Neural progenitor cell (in vitro differentiated cells): ENCODE results near the gene TSPAN2. TPM values are rescaled to one million over a fixed set of nuclear protein-coding genes. Genes with fewer than 3 reads are reported as not detected.

Source experiments
- DNase-seq: peaks from one replicate; pipeline ENCODE4 v3.0.0-alpha.2; 2016; ENCODE audit warnings: low spot score
- H2AFZ ChIP-seq: fragments of 200-600 bp; sonication (generic); replicated peaks from 2 replicates; pipeline ENCODE4 v1.6.1; 2016; ENCODE audit warnings: antibody characterized with exemption
- H3F3A ChIP-seq: fragments of 200-600 bp; sonication (generic); 2 replicates; pipeline ENCODE4 v1.6.1; 2016; ENCODE audit warnings: antibody characterized with exemption, low read depth
- H3K27ac ChIP-seq: fragments of 200-600 bp; sonication (generic); 2 replicates; pipeline ENCODE4 v1.5.1; 2016; ENCODE audit warnings: mild to moderate bottlenecking
- H3K27me3 ChIP-seq: fragments of 200-600 bp; sonication (generic); 2 replicates; pipeline ENCODE4 v1.6.1; 2016; ENCODE audit warnings: mild to moderate bottlenecking, moderate library complexity
- H3K36me3 ChIP-seq: fragments of 200-600 bp; sonication (generic); 2 replicates; pipeline ENCODE4 v1.5.1; 2016
- H3K4me1 ChIP-seq: fragments of 200-600 bp; sonication (generic); 2 replicates; pipeline ENCODE4 v1.6.1; 2016; ENCODE audit warnings: mixed run types
- H3K4me2 ChIP-seq: fragments of 200-600 bp; sonication (generic); 2 replicates; pipeline ENCODE4 v1.6.1; 2016
- H3K4me3 ChIP-seq: fragments of 200-600 bp; sonication (generic); 2 replicates; pipeline ENCODE4 v1.5.1; 2016
- H3K79me2 ChIP-seq: fragments of 200-600 bp; sonication (generic); 2 replicates; pipeline ENCODE4 v1.6.1; 2016; ENCODE audit warnings: low read depth
- H3K9ac ChIP-seq: fragments of 200-600 bp; sonication (generic); 2 replicates; pipeline ENCODE4 v1.6.1; 2016
- H3K9me3 ChIP-seq: fragments of 200-600 bp; sonication (generic); 2 replicates; pipeline ENCODE4 v1.5.1; 2016; ENCODE audit warnings: low read depth
- H4K20me1 ChIP-seq: fragments of 200-600 bp; sonication (generic); 2 replicates; pipeline ENCODE4 v1.6.1; 2016; ENCODE audit warnings: low read depth
- H3K27ac Mint-ChIP-seq: 3 replicates; pipeline ENCODE4 v1.8.0; 2021; ENCODE audit warnings: mixed read lengths
- H3K27me3 Mint-ChIP-seq: 2 replicates; pipeline ENCODE4 v1.8.0; 2022; ENCODE audit warnings: low read depth, mild to moderate bottlenecking, inconsistent platforms, moderate library complexity, mixed read lengths; ENCODE audit not compliant: insufficient read depth
- H3K36me3 Mint-ChIP-seq: 3 replicates; pipeline ENCODE4 v1.8.0; 2021; ENCODE audit warnings: mixed read lengths
- H3K4me1 Mint-ChIP-seq: 3 replicates; pipeline ENCODE4 v1.8.0; 2021; ENCODE audit warnings: mixed read lengths
- H3K4me3 Mint-ChIP-seq: 3 replicates; pipeline ENCODE4 v1.8.0; 2021; ENCODE audit warnings: mild to moderate bottlenecking, moderate library complexity, mixed read lengths
- H3K9me3 Mint-ChIP-seq: 3 replicates; pipeline ENCODE4 v1.8.0; 2020; ENCODE audit warnings: mixed read lengths
- EZH2 ChIP-seq: fragments of 200-600 bp; sonication (generic); IDR thresholded peaks from 2 replicates; pipeline ENCODE4 v1.6.1; 2017; ENCODE audit warnings: antibody characterized with exemption, mild to moderate bottlenecking, moderate library complexity
- EZH2phosphoT487 ChIP-seq: fragments of 200-600 bp; sonication (generic); IDR thresholded peaks from 2 replicates; pipeline ENCODE4 v1.6.1; 2017; ENCODE audit warnings: antibody characterized with exemption
- total RNA-seq: library from RNA; depleted of rRNA; stranded (reverse); fragments of >200 nt; gene quantifications from 2 replicates; pipeline ENCODE4 v1.2.3, GENCODE V29; 2015; ENCODE audit warnings: low replicate concordance
- TF ChIP-seq, protein P1 (sequence below): fragments of 200-600 bp; sonication (generic); IDR thresholded peaks from 2 replicates; pipeline ENCODE4 v1.5.1; 2017; ENCODE audit warnings: antibody characterized with exemption, mild to moderate bottlenecking

TSPAN2 gene
- total RNA-seq, 1 donor from 2014 or later, result 19.7 TPM

DNA sequence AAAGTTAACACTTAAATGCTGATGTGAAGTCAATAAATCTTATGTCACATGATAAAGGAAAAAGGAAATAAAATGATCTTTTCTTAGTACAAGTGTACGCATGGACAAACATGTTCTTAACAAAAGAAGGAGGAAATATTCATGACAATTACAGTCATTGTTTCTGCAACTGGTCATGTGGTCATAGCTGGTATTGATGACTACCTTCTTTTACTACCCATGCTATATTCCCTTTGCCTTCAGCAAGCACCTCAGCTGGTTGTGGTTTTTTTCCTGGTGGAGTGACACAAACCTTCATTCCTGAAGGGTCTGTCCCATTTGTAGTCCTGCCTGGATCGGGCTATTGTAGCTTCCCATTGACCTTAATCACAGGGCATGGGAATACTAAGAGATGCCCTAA is 83.1 kb downstream of the TSPAN2 start:
- H3K4me1 Mint-ChIP-seq, result no peaks in the 10 kb centered on the region
- DNase-seq, result no peak

More for the DNA sequence above, 83.1 kb downstream of the TSPAN2 start:
- no peak overlapping the region for H3K4me3 ChIP-seq
- no peaks in the 10 kb centered on the region for H3K79me2 ChIP-seq
- H3K4me3 Mint-ChIP-seq, result no peak overlapping the region
- no peaks in the 10 kb centered on the region for H3K9me3 Mint-ChIP-seq
- no peaks in the 10 kb centered on the region for H3K27me3 ChIP-seq
- no peaks in the 10 kb centered on the region for H3K36me3 ChIP-seq
- no peak overlapping the region for H2AFZ ChIP-seq
- no peaks in the 10 kb centered on the region for H3K36me3 Mint-ChIP-seq
- H3K27ac Mint-ChIP-seq, result no peak overlapping the region
- no peaks in the 10 kb centered on the region for H3F3A ChIP-seq
- no peaks in the 10 kb centered on the region for H3K9me3 ChIP-seq
- peaks cover 3% of the 10 kb centered on the region for H3K27me3 Mint-ChIP-seq
- TF ChIP-seq, protein P1, sequence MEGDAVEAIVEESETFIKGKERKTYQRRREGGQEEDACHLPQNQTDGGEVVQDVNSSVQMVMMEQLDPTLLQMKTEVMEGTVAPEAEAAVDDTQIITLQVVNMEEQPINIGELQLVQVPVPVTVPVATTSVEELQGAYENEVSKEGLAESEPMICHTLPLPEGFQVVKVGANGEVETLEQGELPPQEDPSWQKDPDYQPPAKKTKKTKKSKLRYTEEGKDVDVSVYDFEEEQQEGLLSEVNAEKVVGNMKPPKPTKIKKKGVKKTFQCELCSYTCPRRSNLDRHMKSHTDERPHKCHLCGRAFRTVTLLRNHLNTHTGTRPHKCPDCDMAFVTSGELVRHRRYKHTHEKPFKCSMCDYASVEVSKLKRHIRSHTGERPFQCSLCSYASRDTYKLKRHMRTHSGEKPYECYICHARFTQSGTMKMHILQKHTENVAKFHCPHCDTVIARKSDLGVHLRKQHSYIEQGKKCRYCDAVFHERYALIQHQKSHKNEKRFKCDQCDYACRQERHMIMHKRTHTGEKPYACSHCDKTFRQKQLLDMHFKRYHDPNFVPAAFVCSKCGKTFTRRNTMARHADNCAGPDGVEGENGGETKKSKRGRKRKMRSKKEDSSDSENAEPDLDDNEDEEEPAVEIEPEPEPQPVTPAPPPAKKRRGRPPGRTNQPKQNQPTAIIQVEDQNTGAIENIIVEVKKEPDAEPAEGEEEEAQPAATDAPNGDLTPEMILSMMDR, result no peak
- TF ChIP-seq EZH2phosphoT487 (no peak), EZH2 (no peak)
- H3K4me1 ChIP-seq, result no peaks in the 10 kb centered on the region
- no peak overlapping the region for H3K27ac ChIP-seq
- H3K9ac ChIP-seq, result no peak overlapping the region
- no peaks in the 10 kb centered on the region for H4K20me1 ChIP-seq
- no peak overlapping the region for H3K4me2 ChIP-seq

Other genes starting within 250 kb of the TSPAN2 start
- gene SYCP1, start 234.6 kb downstream of the TSPAN2 start, total RNA-seq, result 0.11 TPM in 1 of 2 replicates, not detected in the other
- gene TSHB, start 59.7 kb downstream of the TSPAN2 start, total RNA-seq, result not detected in 2 replicates
- gene NGF, start 248.7 kb upstream of the TSPAN2 start, total RNA-seq, result not detected in 2 replicates